SK-N-SH treated with all-trans-retinoic acid at 6 μM for 48 hours (cell line): Measurements from ENCODE around the gene DUSP3.

Experiments
- ATAC-seq: fragments of 200-7000 bp; cut with Tn5 transposase; 3 replicates; pipeline ENCODE4 v1.9.1; 2020; ENCODE audit warnings: mild to moderate bottlenecking, moderate library complexity
- ARNTL ChIP-seq: fragments of 450-650 bp; formaldehyde crosslinking; IDR thresholded peaks from 2 replicates; pipeline ENCODE4 v1.5.0; 2020; ENCODE audit warnings: low read depth, mild to moderate bottlenecking, moderate library complexity, borderline replicate concordance
- BACH2 ChIP-seq: fragments of 250-450 bp; sonication (Bioruptor Pico); IDR thresholded peaks from 2 replicates; pipeline ENCODE4 v1.9.0; 2021; ENCODE audit warnings: mild to moderate bottlenecking, borderline replicate concordance
- CSDC2 ChIP-seq: fragments of 250-450 bp; sonication (Bioruptor Pico); IDR thresholded peaks from 2 replicates; pipeline ENCODE4 v1.5.0; 2020; ENCODE audit warnings: mild to moderate bottlenecking, moderate library complexity
- ESRRG ChIP-seq: fragments of 250-450 bp; sonication (Bioruptor Pico); IDR thresholded peaks from 2 replicates; pipeline ENCODE4 v1.6.1; 2021; ENCODE audit warnings: mild to moderate bottlenecking
- GLIS3 ChIP-seq: fragments of 250-450 bp; sonication (Bioruptor Pico); IDR thresholded peaks from 2 replicates; pipeline ENCODE4 v1.5.0; 2020; ENCODE audit warnings: mild to moderate bottlenecking, moderate library complexity
- ISL1 ChIP-seq: fragments of 250-450 bp; sonication (Bioruptor Pico); IDR thresholded peaks from 2 replicates; pipeline ENCODE4 v2.1.2; 2022; ENCODE audit warnings: mild to moderate bottlenecking, moderate library complexity
- OSR1 ChIP-seq: fragments of 250-450 bp; sonication (Bioruptor Pico); IDR thresholded peaks from 2 replicates; pipeline ENCODE4 v1.8.0; 2022; ENCODE audit warnings: moderate library complexity, mild to moderate bottlenecking, inconsistent platforms
- PATZ1 ChIP-seq: fragments of 250-450 bp; sonication (Bioruptor Pico); IDR thresholded peaks from 2 replicates; pipeline ENCODE4 v1.8.0; 2020; ENCODE audit warnings: mild to moderate bottlenecking, moderate library complexity, borderline replicate concordance
- PPARA ChIP-seq: fragments of 250-450 bp; sonication (Bioruptor Pico); IDR thresholded peaks from 2 replicates; pipeline ENCODE4 v1.5.0; 2020; ENCODE audit warnings: mild to moderate bottlenecking, borderline replicate concordance
- RARB ChIP-seq: fragments of 250-450 bp; sonication (Bioruptor Pico); IDR thresholded peaks from 2 replicates; pipeline ENCODE4 v1.8.0; 2021; ENCODE audit warnings: mild to moderate bottlenecking, moderate library complexity
- SNAI2 ChIP-seq: fragments of 250-450 bp; sonication (Bioruptor Pico); IDR thresholded peaks from 2 replicates; pipeline ENCODE4 v1.5.0; 2020; ENCODE audit warnings: mild to moderate bottlenecking, moderate library complexity
- TCF4 ChIP-seq: fragments of 250-450 bp; sonication (Bioruptor Pico); IDR thresholded peaks from 2 replicates; pipeline ENCODE4 v1.8.0; 2021; ENCODE audit warnings: mild to moderate bottlenecking, moderate library complexity, borderline replicate concordance
- TOX ChIP-seq: fragments of 250-450 bp; sonication (Bioruptor Pico); IDR thresholded peaks from 2 replicates; pipeline ENCODE4 v1.8.0; 2021; ENCODE audit warnings: mild to moderate bottlenecking, moderate library complexity, borderline replicate concordance
- TSHZ2 ChIP-seq: fragments of 250-450 bp; sonication (Bioruptor Pico); IDR thresholded peaks from 2 replicates; pipeline ENCODE4 v1.5.0; 2020; ENCODE audit warnings: mild to moderate bottlenecking, moderate library complexity
- ZC3H10 ChIP-seq: fragments of 250-450 bp; sonication (Bioruptor Pico); IDR thresholded peaks from 2 replicates; pipeline ENCODE4 v1.5.1; 2021; ENCODE audit warnings: mild to moderate bottlenecking, moderate library complexity
- ZFP3 ChIP-seq: fragments of 250-450 bp; sonication (Bioruptor Pico); IDR thresholded peaks from 2 replicates; pipeline ENCODE4 v1.5.0; 2020; ENCODE audit warnings: mild to moderate bottlenecking, moderate library complexity
- ZFP30 ChIP-seq: fragments of 450-650 bp; formaldehyde crosslinking; IDR thresholded peaks from 2 replicates; pipeline ENCODE4 v1.5.0; 2022; ENCODE audit warnings: mild to moderate bottlenecking, moderate library complexity
- ZNF565 ChIP-seq: fragments of 450-650 bp; formaldehyde crosslinking; conservative IDR thresholded peaks from 2 replicates; pipeline ENCODE4 v1.5.0; 2020; ENCODE audit warnings: low read depth, mild to moderate bottlenecking, moderate library complexity
- ZNF70 ChIP-seq: fragments of 450-650 bp; formaldehyde crosslinking; IDR thresholded peaks from 2 replicates; pipeline ENCODE4 v1.5.0; 2020; ENCODE audit warnings: mild to moderate bottlenecking, moderate library complexity
- ZNF8 ChIP-seq: fragments of 450-650 bp; formaldehyde crosslinking; IDR thresholded peaks from 2 replicates; pipeline ENCODE4 v1.5.0; 2020; ENCODE audit warnings: mild to moderate bottlenecking, moderate library complexity
- TF ChIP-seq, protein P1 (sequence below): fragments of 250-450 bp; sonication (Bioruptor Pico); IDR thresholded peaks from 2 replicates; pipeline ENCODE4 v1.8.0; 2021; ENCODE audit warnings: low read depth, mild to moderate bottlenecking, moderate library complexity, borderline replicate concordance
- TF ChIP-seq, protein P2 (sequence below): fragments of 250-450 bp; sonication (Bioruptor Pico); IDR thresholded peaks from 2 replicates; pipeline ENCODE4 v1.5.1; 2021; ENCODE audit warnings: mild to moderate bottlenecking, moderate library complexity

DUSP3 gene

GRCh38 chr17:43789482-43789881 lies 10.7 kb upstream of the DUSP3 start:
- ATAC-seq, result no peak

GRCh38 chr17:43788540-43788939 lies 9.8 kb upstream of the DUSP3 start:
- ATAC-seq, result no peak
- TF ChIP-seq ZNF70 (no peak), ZFP30 (no peak), ZNF565 (CRISPR knock-in tag) (no peak), PATZ1 (CRISPR knock-in tag) (no peak)

More at GRCh38 chr17:43789482-43789881, 10.7 kb upstream of the DUSP3 start:
- TF ChIP-seq, protein P1, sequence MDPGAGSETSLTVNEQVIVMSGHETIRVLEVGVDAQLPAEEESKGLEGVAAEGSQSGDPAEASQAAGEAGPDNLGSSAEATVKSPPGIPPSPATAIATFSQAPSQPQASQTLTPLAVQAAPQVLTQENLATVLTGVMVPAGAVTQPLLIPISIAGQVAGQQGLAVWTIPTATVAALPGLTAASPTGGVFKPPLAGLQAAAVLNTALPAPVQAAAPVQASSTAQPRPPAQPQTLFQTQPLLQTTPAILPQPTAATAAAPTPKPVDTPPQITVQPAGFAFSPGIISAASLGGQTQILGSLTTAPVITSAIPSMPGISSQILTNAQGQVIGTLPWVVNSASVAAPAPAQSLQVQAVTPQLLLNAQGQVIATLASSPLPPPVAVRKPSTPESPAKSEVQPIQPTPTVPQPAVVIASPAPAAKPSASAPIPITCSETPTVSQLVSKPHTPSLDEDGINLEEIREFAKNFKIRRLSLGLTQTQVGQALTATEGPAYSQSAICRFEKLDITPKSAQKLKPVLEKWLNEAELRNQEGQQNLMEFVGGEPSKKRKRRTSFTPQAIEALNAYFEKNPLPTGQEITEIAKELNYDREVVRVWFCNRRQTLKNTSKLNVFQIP (CRISPR knock-in tag), result no peak
- TF ChIP-seq TSHZ2 (CRISPR knock-in tag), result no peak
- no peak for TF ChIP-seq CSDC2 (CRISPR knock-in tag)
- no peak for TF ChIP-seq ZFP3 (CRISPR knock-in tag)
- TF ChIP-seq RARB (CRISPR knock-in tag), result no peak
- TF ChIP-seq ZFP30, result no peak
- TF ChIP-seq, protein P2, sequence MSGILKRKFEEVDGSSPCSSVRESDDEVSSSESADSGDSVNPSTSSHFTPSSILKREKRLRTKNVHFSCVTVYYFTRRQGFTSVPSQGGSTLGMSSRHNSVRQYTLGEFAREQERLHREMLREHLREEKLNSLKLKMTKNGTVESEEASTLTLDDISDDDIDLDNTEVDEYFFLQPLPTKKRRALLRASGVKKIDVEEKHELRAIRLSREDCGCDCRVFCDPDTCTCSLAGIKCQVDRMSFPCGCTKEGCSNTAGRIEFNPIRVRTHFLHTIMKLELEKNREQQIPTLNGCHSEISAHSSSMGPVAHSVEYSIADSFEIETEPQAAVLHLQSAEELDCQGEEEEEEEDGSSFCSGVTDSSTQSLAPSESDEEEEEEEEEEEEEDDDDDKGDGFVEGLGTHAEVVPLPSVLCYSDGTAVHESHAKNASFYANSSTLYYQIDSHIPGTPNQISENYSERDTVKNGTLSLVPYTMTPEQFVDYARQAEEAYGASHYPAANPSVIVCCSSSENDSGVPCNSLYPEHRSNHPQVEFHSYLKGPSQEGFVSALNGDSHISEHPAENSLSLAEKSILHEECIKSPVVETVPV (CRISPR knock-in tag), result no peak
- TF ChIP-seq ZNF8 (CRISPR knock-in tag), result no peak
- TF ChIP-seq ESRRG (CRISPR knock-in tag), result no peak
- TF ChIP-seq ARNTL (CRISPR knock-in tag), result no peak
- TF ChIP-seq TCF4, result no peak
- no peak for TF ChIP-seq BACH2 (CRISPR knock-in tag)
- TF ChIP-seq TOX (CRISPR knock-in tag), result no peak
- no peak for TF ChIP-seq ISL1 (CRISPR knock-in tag)
- no peak for TF ChIP-seq ZNF565 (CRISPR knock-in tag)
- no peak for TF ChIP-seq ZNF70
- TF ChIP-seq GLIS3 (CRISPR knock-in tag), result no peak
- no peak for TF ChIP-seq OSR1 (CRISPR knock-in tag)
- TF ChIP-seq SNAI2 (CRISPR knock-in tag), result no peak
- no peak for TF ChIP-seq PPARA (CRISPR knock-in tag)

- ATAC-seq, result no peak
- TF ChIP-seq ISL1 (CRISPR knock-in tag) (no peak), TSHZ2 (CRISPR knock-in tag) (no peak), TOX (CRISPR knock-in tag) (no peak), ZNF70 (no peak), SNAI2 (CRISPR knock-in tag) (no peak), ZC3H10 (CRISPR knock-in tag) (no peak)
- TF ChIP-seq, protein P2 (CRISPR knock-in tag), result no peak
- TF ChIP-seq, all 23 proteins: peak for 0
Observed at GRCh38 chr17:43787728-43788127, 9.0 kb upstream of the DUSP3 start.
